RPMI7951 (cell line): Measurements from ENCODE around the gene VPS37C. TPM values are rescaled to one million over a fixed set of nuclear protein-coding genes. Genes with fewer than 3 reads are reported as not detected.

Experiments
- DNase-seq: peaks from one replicate; pipeline ENCODE4 v3.0.0-alpha.2; 2012; ENCODE audit warnings: low read depth
- total RNA-seq: library from RNA; depleted of rRNA; stranded (reverse); fragments of >200 nt; shearing (Covaris generic); gene quantifications from 2 replicates; pipeline ENCODE4 v1.2.3, GENCODE V29; 2014

The VPS37C gene
- total RNA-seq, 1 experiment from 2014 or later: 11.5 TPM

DNA sequence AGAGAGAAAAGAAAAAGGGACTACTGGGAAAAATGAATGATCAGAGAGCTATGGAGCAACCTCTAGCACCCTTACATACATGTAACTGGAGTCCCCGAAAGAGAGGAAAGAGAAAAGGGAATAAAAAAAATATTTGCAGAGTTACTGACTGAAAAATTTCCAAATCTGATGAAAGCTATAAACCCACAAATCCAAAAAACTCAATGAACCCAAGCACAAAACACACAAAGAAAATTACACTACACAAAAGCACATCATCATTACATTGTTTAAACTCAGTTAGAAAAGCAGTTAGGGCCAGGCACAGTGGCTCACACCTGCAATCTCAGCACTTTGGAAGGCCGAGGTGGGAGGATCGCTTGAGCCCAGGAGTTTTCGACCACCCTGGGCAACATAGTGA, 6.7 kb downstream of the VPS37C start:
- no peak for DNase-seq

DNA sequence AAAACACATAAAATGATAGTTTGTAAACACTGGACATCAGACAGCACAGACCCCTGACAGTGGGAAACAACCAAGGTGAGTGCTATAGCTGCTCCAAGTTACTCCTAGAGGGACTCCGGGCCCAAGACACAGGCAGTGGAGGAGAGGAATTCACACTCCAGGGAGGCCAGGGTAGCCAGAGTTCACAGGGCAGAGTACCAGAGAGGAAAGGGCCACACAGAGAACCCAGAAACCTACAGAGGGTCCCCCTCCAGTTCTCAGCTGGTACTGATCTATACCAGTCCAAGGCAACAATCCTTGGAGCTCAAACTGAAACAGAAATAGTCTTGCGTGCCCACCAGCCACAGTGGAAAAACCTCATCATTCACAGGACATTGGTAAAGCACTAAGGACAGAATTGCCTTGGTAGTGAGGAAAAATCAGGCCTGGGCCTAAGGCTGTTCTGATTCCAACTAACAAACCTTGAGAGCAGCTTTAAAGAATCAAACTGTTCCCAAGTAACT, 7.6 kb downstream of the VPS37C start:
- peak; percentile 57 for DNase-seq

DNA sequence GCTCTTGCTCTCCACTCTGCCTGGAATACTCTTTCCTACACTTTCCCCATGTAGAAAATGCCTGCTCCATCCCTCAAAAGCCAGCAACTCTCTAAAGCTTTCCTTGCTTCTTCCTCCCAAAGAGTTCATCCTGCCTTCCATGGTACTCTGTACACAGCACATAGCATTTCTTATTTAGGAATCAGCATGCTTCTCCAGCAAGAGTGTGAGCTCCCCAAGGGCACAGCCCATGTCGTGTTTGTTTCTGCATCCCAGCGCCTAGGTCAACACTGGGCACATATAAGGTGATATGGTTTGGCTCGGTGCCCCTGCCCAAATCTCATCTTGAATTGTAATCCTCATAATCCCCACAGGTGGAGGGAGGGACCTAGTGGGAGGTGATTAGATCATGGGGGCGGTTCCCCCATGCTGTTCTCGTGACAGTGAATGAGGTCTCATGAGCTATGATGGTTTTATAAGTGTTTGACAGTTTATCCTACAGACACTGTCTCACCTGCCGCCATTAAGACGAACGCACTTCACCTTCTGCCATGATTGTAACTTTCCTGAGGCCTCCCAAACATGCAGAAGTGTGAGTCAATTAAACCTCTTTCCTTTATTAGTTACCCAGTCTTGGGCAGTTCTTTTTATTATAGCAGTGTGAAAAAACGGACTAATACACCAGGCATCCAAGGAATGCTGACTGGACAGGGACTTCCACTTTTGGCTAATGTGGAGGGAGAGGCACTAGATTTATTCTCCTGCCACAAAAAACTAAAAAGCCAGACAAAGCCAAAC, 8.2 kb downstream of the VPS37C start:
- peak; percentile 75 for DNase-seq

DNA sequence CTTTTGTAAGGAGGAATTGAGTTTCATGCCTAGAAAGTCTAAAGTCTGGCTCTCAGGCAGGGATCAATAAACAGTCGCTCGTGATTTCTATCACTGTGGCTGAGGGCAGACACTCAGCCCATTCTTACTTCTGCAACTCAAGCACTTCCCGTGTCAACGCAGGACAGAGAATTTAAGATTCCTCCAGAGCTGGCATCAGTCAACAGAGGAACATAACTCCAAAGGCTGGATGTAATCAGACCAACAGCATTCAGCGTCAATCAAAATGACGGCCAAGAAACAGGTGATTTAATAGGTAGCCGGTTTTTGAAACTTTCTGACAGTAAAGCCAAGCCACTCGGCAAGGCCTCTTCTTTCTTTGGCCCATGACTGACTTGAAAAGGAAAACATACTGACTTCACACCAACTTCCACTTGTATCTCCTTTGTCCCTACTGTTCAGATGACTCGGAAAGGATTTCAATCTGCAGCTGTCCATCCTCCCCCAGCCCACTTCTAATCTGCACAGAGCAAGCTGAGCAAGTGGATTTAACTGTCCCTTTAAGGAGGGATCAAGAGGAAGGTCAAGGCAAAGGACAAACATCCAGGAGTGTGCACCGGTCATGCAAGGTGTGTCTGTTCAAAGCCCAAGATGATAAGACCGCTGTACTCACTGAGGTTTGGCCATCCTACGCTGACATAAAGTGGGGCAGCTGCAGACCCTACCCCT, 9.5 kb downstream of the VPS37C start:
- no peak for DNase-seq

DNA sequence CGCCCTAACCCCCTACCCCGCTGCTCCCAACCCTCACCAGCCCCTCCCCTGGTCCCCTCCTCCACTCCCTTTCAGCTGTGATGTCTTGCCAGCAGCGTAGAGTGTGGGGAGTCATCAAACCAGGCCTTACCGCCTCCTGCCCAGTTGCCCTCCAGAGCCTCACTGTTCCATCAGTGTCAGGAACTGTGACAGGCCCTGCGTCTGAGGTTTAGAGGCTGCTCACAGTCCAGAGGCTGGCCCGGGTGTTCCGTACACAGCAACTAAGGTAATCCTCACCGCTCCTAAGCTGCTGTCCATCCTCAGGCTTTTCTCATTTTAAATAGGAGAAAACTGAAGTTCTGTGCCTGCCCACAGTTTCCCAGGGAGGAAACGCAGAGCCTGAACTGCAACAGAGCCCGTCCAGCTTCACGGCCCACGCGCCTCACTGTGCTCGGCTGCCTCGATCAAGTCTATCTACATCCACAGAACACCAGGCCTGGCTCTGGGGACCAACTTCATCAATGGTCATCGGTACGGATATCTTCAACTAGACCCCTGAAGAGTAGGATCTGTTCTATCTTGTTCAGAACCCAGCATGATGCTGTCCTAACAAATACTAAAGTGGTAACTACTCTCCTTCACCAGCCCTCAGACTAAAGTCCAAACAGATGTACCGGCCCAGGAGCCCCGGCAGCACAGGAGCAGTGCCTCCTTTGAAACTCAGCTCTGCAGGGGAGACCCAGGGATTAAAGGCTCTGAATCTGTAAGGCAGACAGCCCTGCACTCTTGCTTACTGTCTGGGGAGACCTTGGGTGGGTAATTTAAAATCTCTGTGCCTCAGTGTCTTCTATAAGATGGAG, 10.3 kb downstream of the VPS37C start:
- no peak for DNase-seq

DNA sequence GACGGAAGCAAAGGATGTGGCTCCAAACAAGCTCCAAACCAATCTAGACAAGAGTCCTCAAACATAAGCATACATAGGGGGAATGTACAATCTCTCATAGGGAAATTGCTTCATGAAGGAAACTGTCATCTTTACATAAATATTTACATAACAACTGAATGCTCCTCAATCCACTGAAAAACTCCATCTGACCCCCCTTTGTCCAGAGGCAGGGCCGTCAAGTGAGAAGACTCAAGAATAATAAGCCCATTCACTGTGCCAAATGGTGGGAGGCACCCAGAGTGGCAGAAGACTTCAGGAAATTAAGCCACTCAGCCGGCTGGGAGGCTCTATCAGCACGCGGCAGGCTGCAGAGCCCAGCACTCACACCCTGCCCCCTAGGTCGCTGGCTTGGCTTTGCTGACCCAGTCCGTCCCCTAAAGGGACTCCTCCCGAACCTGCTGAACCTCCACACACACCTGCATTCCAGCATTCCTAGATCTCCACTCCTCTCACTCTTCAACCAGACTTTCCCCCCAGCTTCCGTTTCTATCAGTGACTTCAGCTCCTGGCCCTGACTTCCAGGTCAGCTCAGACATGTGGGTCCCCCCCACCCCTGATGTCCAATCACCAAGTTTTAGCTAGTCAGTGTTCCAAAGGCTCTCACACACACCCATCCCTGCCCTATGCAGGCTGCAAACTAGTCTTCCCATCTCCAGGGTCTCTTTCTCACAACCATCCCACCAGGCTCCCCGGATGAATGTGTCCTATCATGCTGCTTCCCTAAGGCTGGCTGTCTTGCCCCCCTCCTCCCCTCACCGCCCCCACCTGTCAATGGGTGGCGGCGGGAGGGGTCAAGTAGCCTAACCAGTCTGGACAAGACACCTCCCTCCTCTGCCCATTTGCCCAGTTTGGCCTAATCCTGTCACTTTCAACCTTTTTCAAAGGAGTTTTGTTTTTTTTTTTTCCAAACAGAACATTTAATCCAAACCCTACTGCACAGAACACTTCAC, 11.3 kb downstream of the VPS37C start:
- DNase-seq: peak; percentile 8

DNA sequence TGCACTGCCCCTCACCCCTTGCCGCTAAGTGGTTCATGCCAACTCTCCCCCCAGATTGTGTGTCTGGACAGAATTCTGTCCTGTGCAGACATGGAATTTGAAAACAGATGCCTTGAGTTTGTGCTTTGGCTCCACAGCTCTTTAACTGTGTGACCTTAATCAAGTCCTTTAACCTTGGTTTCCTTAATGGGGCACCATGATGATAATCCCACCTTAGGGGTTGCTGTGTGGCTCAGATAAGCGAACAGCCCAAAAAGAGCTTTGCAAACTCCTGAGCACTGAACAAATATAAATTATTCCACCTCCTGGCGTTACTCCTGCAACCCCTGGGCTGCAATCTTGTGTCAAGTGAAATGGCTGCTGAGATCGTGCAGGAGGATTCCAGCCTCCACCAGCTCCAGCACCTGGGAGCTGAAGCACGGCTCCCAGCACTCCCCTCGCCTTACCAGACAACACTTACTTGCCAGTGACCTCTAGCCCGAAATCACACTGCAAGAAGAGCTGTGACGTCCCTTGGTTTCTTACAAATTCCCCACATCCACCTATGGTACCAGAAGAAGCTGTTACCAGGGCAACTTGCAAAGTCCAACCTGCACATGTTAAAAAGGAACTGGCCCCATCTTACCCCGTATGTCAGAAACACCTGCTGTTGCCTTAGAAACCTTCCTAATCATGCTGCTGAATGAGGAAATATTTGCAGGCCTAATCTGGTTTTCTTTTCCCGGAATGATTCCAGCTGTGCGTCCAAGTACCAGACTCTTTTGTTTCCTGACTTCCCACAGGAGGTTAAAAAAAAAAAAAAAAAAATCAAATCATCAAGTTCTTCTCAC, 13.2 kb downstream of the VPS37C start:
- DNase-seq: no peak

DNA sequence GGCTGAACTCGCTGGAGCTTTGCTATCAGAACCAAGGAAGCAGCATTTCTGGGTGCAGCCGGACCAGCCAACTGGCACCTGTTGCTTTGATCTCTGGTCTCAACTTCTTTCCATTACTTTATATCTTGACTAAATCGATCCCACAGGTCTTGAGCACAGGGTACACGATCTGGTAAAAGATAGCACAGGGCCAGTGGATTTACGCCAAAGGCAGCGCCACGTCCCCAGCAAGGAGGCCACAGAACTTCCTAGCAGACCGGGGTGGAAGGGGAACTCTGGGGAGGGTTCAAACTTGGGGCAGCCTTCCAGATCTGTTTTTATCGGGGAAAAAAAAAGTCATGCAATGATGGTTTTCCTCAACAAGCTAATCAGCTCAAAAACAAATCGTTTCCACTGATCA, 14.0 kb downstream of the VPS37C start:
- DNase-seq: no peak

DNA sequence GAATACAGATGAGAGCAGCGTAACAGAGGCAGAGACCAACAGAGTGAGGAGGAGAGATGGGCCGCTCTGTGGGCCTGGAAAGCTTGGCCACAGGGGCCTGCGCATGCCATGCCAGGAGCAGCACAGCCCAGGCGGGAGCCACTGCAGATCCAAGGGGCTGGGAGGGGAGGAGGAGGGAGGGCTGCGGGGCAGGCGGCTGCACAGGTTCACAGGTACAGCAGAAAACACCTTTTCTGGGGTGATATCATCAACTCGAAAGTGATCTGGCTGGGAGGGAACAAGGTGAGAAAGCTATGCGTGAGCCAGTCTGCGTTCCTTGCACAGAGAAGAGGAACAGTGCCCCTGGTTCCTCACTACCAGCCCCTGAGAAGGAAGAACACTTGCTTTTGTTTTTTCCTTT, 14.8 kb downstream of the VPS37C start:
- DNase-seq: no peak

DNA sequence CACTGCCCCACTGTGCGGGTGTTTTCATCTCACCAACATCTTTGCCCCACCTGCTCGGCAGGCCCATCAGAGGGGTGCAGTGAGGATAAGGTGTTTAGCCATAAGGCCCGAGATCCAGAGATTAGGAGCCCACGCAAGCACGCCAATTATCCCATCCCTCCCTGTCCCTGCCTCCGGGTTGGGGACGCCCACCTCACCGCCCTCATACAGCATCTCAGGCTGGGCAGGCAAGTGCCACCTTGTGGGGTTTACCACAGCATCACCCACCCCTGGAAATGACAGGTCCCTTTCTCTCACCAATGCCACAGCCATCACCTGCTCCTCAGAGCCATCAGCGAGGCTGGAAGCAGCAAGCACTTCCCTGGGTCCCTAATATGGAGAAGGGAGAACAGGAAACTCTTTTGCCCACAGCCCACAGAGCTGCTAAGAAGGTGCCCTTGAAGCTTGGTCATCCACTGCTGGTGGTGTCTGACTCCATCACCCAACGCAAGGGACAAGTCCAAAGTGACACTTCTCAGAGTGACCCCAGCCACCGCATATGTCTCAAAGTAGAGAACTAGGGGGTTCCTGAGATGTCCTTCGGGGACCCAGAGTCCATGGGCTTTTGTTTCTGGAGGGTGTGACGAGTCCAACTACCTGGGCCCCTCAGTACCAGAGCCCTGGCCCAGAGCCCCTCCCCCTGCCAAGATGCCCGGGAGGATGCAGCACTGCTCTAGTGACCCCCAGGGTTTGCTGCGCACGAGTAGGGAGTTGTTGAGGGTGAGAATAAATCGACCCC, 15.8 kb downstream of the VPS37C start:
- DNase-seq: no peak

DNA sequence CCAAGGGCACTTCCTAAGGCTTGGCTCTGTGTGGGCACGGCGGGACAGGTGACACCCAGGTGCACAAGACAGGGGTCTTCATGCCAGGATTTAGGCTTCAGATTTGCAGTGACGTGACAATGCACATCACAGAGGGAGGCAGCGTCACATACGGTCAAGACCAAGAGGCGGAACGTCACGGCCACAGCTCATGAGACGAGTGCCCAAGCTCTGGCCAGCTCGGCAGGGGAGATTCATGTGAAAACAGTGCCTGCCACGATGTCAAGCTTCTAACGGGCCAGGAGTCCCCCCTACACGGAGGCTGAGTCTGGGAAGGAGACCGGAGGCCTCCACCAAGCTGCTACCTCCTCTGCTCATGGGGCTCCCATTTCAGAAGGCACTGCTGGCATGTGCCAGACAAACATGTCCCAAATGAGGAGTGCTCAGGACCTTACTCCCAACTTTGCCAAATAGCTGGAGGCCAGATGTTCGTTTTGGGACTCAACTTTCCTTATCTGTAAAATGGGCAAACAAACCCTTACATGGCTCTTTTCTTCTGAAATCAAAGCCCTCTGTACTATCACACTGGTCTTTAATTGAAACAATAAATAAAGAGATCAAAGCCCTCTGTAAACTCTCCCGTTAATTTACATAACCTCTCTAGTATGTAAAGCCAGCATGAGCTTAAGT, 16.6 kb downstream of the VPS37C start:
- DNase-seq: no peak

DNA sequence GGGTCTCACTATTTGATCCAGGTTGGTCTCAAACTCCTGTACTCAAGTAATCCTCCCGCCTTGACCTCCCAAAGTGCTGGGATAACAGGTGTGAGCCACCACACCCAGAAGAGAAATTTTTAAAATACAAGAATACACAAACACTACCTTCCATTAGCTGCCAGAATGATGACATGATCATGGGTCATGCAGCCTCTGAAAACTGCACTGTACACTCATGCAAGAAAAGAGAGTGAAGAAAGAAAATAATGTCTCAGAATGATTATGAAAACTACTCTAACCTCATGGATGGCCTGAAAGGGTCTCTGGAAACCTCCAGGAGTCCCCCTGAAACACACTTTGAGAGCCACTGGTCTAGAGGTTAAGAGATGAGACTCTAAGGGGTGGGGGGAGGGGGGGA, 18.8 kb downstream of the VPS37C start:
- no peak for DNase-seq

DNA sequence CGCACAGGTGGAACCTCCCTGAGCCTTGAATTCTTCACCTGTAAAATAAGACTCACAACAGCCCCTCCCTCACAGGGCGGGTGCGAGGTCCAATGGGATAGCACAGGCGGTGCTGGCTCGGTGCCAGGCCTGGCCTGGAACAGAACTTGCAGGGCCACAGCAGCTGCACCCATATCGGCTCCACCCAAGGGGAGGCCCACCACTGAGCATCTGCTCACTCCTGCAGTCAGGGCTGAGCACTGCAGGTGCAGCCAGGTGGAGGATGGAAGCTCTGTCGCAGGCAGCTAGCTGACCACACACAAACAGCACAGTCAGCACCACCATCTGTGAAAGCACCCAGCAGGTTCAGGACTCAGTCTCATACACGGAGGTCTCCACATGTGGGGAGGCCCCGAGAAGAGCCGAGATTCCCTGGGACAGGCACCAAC, 19.6 kb downstream of the VPS37C start:
- no peak for DNase-seq

DNA sequence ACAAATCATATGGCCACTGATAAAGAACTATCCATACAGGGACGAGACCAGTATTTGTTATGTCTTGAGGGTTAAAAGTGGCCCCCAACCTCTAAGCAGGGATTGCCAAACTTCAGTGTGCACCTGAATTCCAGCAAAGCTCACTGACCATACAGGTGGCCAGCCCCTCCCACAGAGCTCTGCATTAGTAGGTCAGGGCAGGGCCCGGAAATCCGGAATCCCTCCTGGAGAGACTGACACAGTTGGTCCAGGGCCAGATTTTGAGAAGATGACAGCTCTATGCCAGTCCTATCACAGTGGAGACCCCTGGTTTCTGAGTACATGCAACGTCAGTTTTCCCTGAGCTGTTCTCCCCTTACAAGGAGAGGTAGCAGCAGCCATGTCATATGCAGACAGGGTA, 20.8 kb downstream of the VPS37C start:
- DNase-seq: no peak

DNA sequence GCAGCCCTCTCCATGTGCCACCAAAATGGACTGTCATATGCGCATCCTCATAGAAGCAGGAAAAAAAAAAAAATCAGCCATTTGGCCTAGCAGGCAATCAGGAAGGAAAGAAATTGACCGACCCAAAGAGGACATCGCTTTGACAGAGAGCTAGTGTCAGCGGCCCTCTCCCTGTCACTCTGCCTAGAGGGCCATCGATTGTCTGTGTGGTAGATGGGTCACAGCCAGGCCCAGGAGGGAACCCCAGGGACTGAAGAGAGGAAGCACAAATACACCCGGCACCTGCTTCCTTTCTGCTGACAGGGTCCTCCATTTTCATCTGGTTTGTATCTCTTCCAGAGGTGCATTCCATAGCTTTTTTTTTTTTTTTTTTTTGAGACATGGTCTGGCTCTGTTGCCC, 21.8 kb downstream of the VPS37C start:
- DNase-seq: no peak

DNA sequence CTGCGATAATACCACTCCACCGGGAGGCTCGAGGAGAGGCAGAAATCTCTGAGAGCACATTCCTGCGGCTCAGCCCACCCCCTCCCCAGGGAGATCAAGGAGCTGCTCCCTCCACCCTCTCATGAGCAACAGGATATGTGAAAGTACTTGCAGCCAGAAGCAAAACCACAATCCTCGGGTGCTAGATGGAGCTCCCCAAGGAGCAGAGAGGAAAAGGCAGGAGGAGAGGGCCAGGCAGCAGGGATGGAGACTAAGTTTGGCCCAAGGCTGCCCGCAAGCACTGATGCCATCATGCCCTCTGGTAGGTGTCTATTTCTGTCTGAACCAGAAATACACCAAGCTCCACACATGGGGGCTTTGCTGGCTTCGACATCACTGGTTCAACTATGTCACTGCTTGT, 22.3 kb downstream of the VPS37C start:
- DNase-seq: peak; percentile 94

DNA sequence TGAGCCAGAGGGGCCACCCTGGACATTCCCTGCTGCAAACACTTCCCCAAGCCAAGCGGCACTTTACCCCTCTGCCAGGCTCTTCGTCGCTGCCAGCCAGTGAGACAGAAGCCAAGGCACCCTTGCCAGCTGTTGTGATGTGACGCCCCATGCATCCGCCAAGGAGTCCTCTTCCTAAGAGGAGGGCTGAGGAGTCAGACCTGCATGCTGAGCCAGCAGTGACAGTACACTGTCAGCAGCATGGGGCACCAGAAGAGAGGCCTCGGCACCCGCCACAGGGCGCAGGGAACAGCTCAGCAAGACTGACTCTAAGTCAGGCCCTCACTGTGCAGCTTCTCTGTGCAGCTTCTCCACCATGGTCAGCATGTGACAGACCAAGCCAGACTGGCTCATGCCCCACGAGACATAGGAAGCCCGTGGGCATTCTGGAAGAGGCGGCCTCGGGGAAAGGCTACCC, 26.4 kb downstream of the VPS37C start:
- DNase-seq: no peak

DNA sequence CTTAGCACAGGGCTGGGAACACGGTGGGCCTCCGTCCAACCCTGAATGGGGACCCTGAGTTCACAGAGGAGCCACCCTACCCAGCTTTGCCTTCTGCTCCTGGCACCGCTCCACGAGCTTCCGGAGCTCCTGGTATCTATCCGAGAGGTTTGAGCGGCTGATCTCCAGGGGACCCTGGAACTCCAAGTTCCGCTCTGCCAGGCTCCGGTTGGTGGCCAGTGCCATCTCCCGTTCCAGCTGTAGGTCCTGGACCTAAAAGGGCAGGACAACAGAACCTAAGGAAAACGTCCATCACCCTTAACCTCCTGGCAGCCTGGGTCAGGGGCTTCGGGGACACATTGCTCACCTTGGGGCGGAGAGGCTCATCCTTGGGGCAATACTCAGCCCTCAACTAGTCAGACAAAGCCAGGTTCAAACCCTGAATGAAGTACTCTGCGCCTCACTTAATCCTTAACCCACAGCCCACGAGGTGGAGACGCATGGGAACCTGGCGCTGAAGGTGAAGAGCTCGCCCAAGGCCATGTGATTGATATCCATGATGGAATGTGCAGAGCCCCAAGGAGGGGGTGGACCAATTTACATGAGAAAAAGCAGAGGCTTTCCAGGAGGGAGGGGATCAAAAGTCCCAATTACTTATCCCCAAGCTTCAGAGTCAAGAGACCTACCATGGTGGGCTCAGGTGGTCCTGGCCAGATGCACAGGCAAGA, 27.1 kb downstream of the VPS37C start:
- no peak for DNase-seq
